Measurements from ENCODE around the gene CUX1.
"Not testable (repeated sequence)": the region's sequence is repeated elsewhere in the genome, so short reads cannot be mapped to it uniquely, and the experiment has no call there.

Gene CUX1

DNA sequence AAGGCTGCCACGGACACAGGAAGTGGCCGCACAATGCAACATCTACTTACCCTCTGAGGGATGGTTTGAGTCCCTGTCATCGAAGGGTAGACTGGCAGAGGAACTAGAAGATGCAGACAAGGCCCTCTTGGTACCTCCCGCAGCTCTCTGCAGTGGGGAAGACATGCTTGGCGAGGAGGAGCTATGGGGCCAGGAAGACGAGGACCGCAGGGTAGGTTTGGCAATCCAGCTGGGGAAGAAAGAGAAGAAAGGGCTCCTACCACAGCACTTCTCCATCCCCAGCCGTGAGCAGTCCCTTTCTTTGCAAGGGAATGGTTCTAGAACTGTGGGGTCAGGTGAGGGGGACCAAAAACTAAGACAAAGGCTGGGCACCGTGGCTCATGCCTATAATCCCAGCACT, 511.9 kb downstream of the CUX1 start:
- DNase-seq = not testable (repeated sequence)

DNA sequence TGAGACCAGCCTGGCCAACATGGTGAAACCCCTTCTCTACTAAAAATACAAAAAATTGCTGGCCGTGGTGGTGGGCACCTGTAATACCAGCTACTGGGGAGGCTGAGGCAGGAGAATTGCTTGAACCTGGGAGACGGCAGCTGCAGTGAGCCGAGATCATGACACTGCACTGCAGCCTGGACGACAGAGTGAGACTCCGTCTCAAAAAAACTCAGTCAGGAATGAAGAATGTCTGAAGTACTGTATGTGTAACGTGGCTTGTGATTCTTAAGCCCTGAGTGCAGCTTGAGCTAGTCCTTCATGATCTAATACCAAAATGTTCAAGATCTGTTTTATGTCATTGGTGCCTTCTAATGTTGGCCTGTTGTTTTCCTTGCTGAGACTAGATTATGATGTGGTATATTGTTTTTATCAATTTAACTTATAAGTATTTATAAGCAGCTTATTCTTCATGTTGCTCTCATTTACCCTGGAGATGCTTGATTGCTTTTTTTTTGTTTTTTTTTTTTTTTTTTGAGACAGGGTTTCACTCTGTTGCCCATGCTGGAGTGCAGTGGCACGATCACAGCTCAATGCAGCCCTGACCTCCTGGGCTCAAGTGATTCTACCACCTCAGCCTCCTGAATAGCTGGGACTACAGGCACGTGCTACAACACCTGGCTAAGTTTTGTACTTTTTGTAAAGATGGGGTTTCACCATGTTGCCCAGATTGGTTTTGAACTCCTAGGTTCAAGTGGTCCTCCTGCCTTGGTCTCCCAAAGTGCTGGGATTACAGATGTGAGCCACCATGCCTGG, 513.4 kb downstream of the CUX1 start:
- DNase-seq = not testable (repeated sequence)
